Measurements from ENCODE around the gene STARD3. TPM values are rescaled to one million over a fixed set of nuclear protein-coding genes. Genes with fewer than 3 reads are reported as not detected.

Gene STARD3
- total and polyA plus RNA-seq, 2 of the 13 experiments (the other 11 are each of a cell fraction or from before 2014, with no cell fraction given) = 34.6 to 100 TPM

DNA sequence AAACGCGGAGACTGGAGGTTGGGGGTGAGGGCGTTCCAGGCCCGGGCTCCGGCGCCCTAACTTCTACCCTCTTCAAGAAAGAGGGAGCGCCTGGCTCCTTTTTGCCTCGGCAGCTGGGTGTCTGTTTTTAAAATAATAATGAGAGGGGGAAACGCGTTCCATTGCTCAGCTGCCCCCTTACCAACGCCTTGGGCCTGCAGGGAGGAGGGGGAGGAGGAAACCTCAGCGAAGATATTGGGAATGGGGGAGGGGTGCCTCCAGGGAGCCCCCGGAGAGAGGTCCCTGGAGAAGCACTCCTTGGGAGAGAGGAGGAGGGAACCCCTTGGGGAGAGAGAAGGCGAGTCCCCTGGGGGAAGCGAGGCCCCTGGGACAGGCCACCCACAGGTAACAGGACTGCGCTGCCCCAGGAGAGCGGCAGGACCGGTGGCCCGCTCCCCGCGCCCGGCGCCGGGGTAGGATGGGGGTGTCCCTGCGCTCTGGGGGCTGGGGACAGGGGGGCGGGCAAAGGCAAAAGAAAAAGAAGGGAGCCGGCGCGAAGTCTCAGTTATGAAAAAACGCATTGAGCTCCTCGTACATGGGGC lies 31.9 kb upstream of the STARD3 start:
- no TSS peak for BruUV-seq (replicated peaks)
- ChIA-PET POLR2A (no interaction called here), CTCF (ENCODE audit: low intra/inter-chr PET ratio, low total read pairs) (no interaction called here)
- 39% methylated on average over 31 of the region's 31 CpGs for WGBS (ENCODE audit: low lambda C conversion rate)
- Histone ChIP-seq H4K20me1 (ENCODE audit: insufficient read depth, low read length) (peaks cover 13% of the 10 kb centered on the region; the same call in 1 of the 2 replicates), H3K27ac (ENCODE audit: extremely low read length, insufficient read depth, low read length) (no peak overlapping the region), H3K4me1 (ENCODE audit: insufficient read depth, low read length) (no peaks in the 10 kb centered on the region), H3K9me3 (ENCODE audit: low read length) (no peaks in the 10 kb centered on the region), H3K4me3 (replicated peaks in 1 of 3; ENCODE audit: insufficient read depth in 1 of 3, low read depth in 2 of 3, low read length in 3 of 3) (no peak overlapping the region), H3K9ac (ENCODE audit: insufficient read depth, low read depth, low read length) (no peak overlapping the region), H3K4me2 (ENCODE audit: low read depth, low read length) (no peak overlapping the region), H2AFZ (ENCODE audit: low read length) (no peak overlapping the region), H3K27me3 (ENCODE audit: control insufficient read depth in 1 of 2, insufficient read depth in 2 of 2, low read length in 2 of 2) (peaks cover 45 to 94% of the 10 kb centered on the region in 2 experiments), H3K79me2 (ENCODE audit: insufficient read depth, low read length) (no peaks in the 10 kb centered on the region), H3K36me3 (replicated peaks in 1 of 2; ENCODE audit: control insufficient read depth in 1 of 2, insufficient read depth in 2 of 2, low read length in 2 of 2) (no peaks in the 10 kb centered on the region)
- DNase-seq (ENCODE audit: low spot score) = no peak
- intact Hi-C loops (cut with micrococcal nuclease; ENCODE audit: unreplicated experiment) = no loop called here
- FAIRE-seq = no peak
- in situ Hi-C loops (cut with HindIII; ENCODE audit: extremely low pct_ligation_motif_present, low pct_unique_long_range_greater_than_20kb) = no loop called here
- ATAC-seq = no peak
- TF ChIP-seq ZNF766 (CRISPR knock-in tag; IDR thresholded peaks at IDR 0.05; ENCODE audit: borderline replicate concordance) (no peak), ZNF644 (CRISPR knock-in tag; IDR thresholded peaks at IDR 0.05; ENCODE audit: low read depth) (no peak), ZBTB1 (CRISPR knock-in tag; IDR thresholded peaks at IDR 0.05; ENCODE audit: borderline replicate concordance) (no peak), PHF21A (CRISPR knock-in tag; IDR thresholded peaks at IDR 0.05) (no peak), ZNF160 (CRISPR knock-in tag; IDR thresholded peaks at IDR 0.05) (no peak), KMT2A (CRISPR knock-in tag; IDR thresholded peaks at IDR 0.05) (no peak), GATAD1 (CRISPR knock-in tag; IDR thresholded peaks at IDR 0.05) (no peak), ZNF891 (CRISPR knock-in tag; IDR thresholded peaks at IDR 0.05) (no peak), SSRP1 (CRISPR knock-in tag; IDR thresholded peaks at IDR 0.05) (no peak), HHEX (CRISPR knock-in tag; IDR thresholded peaks at IDR 0.05) (no peak), ERF (CRISPR knock-in tag; IDR thresholded peaks at IDR 0.05) (no peak), NFE2L1 (CRISPR knock-in tag; IDR thresholded peaks at IDR 0.05; ENCODE audit: borderline replicate concordance) (no peak), ZNF780A (CRISPR knock-in tag; IDR thresholded peaks at IDR 0.05) (no peak)

All from HepG2 (cell line).